Activated CD4-positive, alpha-beta T cell treated with anti-CD3 and anti-CD28 coated beads for 24 hours (primary cell): ENCODE data around the gene STARD13.

ENCODE experiments used
- DNase-seq, 2 donors: peaks; one replicate each; pipeline ENCODE4 v3.0.0-alpha.2; 2020; ENCODE audit warnings: low read depth in 2 of 2

STARD13 gene

GRCh38 chr13:33116321-33117010 lies 169.1 kb downstream of the STARD13 start:
- no peak for DNase-seq

GRCh38 chr13:33115274-33115673 lies 170.3 kb downstream of the STARD13 start:
- no peak for DNase-seq

- no peak for DNase-seq
Measured at GRCh38 chr13:33114146-33114545, 171.4 kb downstream of the STARD13 start.

GRCh38 chr13:33112766-33113165 lies 172.8 kb downstream of the STARD13 start:
- DNase-seq: no peak

GRCh38 chr13:33111414-33112110 lies 174.0 kb downstream of the STARD13 start:
- no peak for DNase-seq

GRCh38 chr13:33110713-33111413 lies 174.7 kb downstream of the STARD13 start:
- DNase-seq: no peak

- DNase-seq: no peak
Measured at GRCh38 chr13:33110386-33110712, 175.2 kb downstream of the STARD13 start.

- no peak for DNase-seq
Measured at GRCh38 chr13:33109801-33110200, 175.8 kb downstream of the STARD13 start.

GRCh38 chr13:33109271-33109697 lies 176.3 kb downstream of the STARD13 start:
- no peak for DNase-seq

GRCh38 chr13:33108620-33109019 lies 176.9 kb downstream of the STARD13 start:
- no peak for DNase-seq

- no peak for DNase-seq
Measured at GRCh38 chr13:33107361-33107760, 178.2 kb downstream of the STARD13 start.

GRCh38 chr13:33106656-33107360 lies 178.7 kb downstream of the STARD13 start:
- no peak for DNase-seq

GRCh38 chr13:33105387-33106005 lies 180.1 kb downstream of the STARD13 start:
- no peak for DNase-seq

GRCh38 chr13:33103457-33103856 lies 182.1 kb downstream of the STARD13 start:
- no peak for DNase-seq

GRCh38 chr13:33101835-33102234 lies 183.7 kb downstream of the STARD13 start:
- no peak for DNase-seq

GRCh38 chr13:33100886-33101285 lies 184.7 kb downstream of the STARD13 start:
- DNase-seq: no peak

GRCh38 chr13:33099860-33100259 lies 185.7 kb downstream of the STARD13 start:
- no peak for DNase-seq

GRCh38 chr13:33096886-33097605 lies 188.5 kb downstream of the STARD13 start:
- no peak for DNase-seq

- DNase-seq: no peak
Measured at GRCh38 chr13:33092073-33092987, 193.2 kb downstream of the STARD13 start.

- DNase-seq: no peak
Measured at GRCh38 chr13:33091415-33091774, 194.2 kb downstream of the STARD13 start.
